A549 (cell line): Measurements from ENCODE around the gene ACTL7B. TPM values are rescaled to one million over a fixed set of nuclear protein-coding genes. Genes with fewer than 3 reads are reported as not detected.
A peak's percentile ranks its signal among the peaks of the same experiment; 100 is the strongest.

Experiments used
- ATAC-seq, 2 experiments: fragments of 200-7000 bp in 1 of 2; fragments of >200 bp in 1 of 2; cut with Nextera tagmentation in 1 of 2; cut with Tn5 transposase in 1 of 2; 3 replicates each; pipeline versions ENCODE4 v1.8.0 to v1.9.1; 2018 to 2020; ENCODE audit warnings: mild to moderate bottlenecking in 1 of 2, moderate library complexity in 1 of 2
- CTCF ChIA-PET: fragments of 300-600 bp; sonication (Branson Sonifier 250); formaldehyde crosslinking; extraction: SDS; loops from one replicate; lab custom pipeline; 2021; ENCODE audit warnings: antibody characterized with exemption, inconsistent platforms; lab: Yijun Ruan, JAX
- POLR2A ChIA-PET: fragments of 350-600 bp; formaldehyde crosslinking; extraction: SDS; loops from one replicate; lab custom pipeline; 2021; ENCODE audit warnings: antibody characterized with exemption, inconsistent platforms; lab: Yijun Ruan, JAX
- DNase-seq, 2 experiments: peaks; one replicate each; pipeline versions ENCODE4 v3.0.0 to v3.0.0-alpha.2; 2011 to 2016; ENCODE audit warnings: low read depth in 1 of 2, low spot score in 1 of 2
- FAIRE-seq: peaks from 2 replicates; lab custom pipeline; 2011; peaks lifted over from hg19 to GRCh38; lab: Jason Lieb, UNC
- H3K27ac ChIP-seq, 2 experiments: fragments of >200 bp; sonication (Bioruptor Twin); formaldehyde crosslinking; 3 replicates each; pipeline ENCODE4 v1.5.1; 2016 to 2017
- H3K4me1 ChIP-seq: fragments of >200 bp; sonication (Bioruptor Twin); formaldehyde crosslinking; 3 replicates; pipeline ENCODE4 v1.6.1; 2016
- H3K4me2 ChIP-seq: fragments of >200 bp; sonication (Bioruptor Twin); formaldehyde crosslinking; 3 replicates; pipeline ENCODE4 v1.6.1; 2016
- H3K4me3 ChIP-seq: fragments of >200 bp; sonication (Bioruptor Twin); formaldehyde crosslinking; 3 replicates; pipeline ENCODE4 v1.5.1; 2016
- H3K9me3 ChIP-seq: fragments of >200 bp; sonication (Bioruptor Twin); formaldehyde crosslinking; 3 replicates; pipeline ENCODE4 v1.6.1; 2016
- ATOH8 ChIP-seq: fragments of 250-450 bp; sonication (Bioruptor Pico); IDR thresholded peaks from 2 replicates; pipeline ENCODE4 v1.5.0; 2020; ENCODE audit warnings: low read depth, mild to moderate bottlenecking, moderate library complexity
- BHLHE40 ChIP-seq: IDR thresholded peaks from 2 replicates; pipeline ENCODE4 v1.6.1; 2012; ENCODE audit warnings: low read depth, low read length, inconsistent platforms
- CEBPB ChIP-seq, 2 experiments: fragments of >200 bp in 1 of 2; sonication (Bioruptor Twin) in 1 of 2; formaldehyde crosslinking in 1 of 2; IDR thresholded peaks; 2 replicates each; pipeline ENCODE4 v1.6.1; 2012 to 2016
- E2F6 ChIP-seq: IDR thresholded peaks from 2 replicates; pipeline ENCODE4 v1.6.1; 2012; ENCODE audit warnings: low read depth, borderline replicate concordance
- EHMT2 ChIP-seq: fragments of 200-600 bp; sonication (generic); IDR thresholded peaks from 2 replicates; pipeline ENCODE4 v1.6.1; 2016; ENCODE audit warnings: antibody characterized with exemption, low read depth, mild to moderate bottlenecking, moderate library complexity
- EP300 ChIP-seq, 2 experiments: fragments of >200 bp; sonication (Bioruptor Twin); formaldehyde crosslinking; IDR thresholded peaks; 2 replicates in 1 of 2; 3 replicates in 1 of 2; pipeline ENCODE4 v1.6.1; 2016 to 2017
- ESRRA ChIP-seq: fragments of 150-350 bp; IDR thresholded peaks from 2 replicates; pipeline ENCODE4 v1.6.1; 2014; ENCODE audit warnings: mild to moderate bottlenecking, low read length, borderline replicate concordance
- FOSB ChIP-seq: fragments of 250-450 bp; sonication (Bioruptor Pico); IDR thresholded peaks from 2 replicates; pipeline ENCODE4 v1.5.0; 2020; ENCODE audit warnings: mild to moderate bottlenecking, moderate library complexity
- HOXA7 ChIP-seq: fragments of 250-450 bp; sonication (Bioruptor Pico); IDR thresholded peaks from 2 replicates; pipeline ENCODE4 v1.5.0; 2020; ENCODE audit warnings: mild to moderate bottlenecking, moderate library complexity
- HOXB13 ChIP-seq: fragments of 250-450 bp; sonication (Bioruptor Pico); IDR thresholded peaks from 2 replicates; pipeline ENCODE4 v1.5.0; 2020; ENCODE audit warnings: low read depth, mild to moderate bottlenecking, moderate library complexity
- JUNB ChIP-seq: fragments of >200 bp; sonication (Bioruptor Twin); formaldehyde crosslinking; IDR thresholded peaks from 2 replicates; pipeline ENCODE4 v1.6.1; 2016
- MAX ChIP-seq: IDR thresholded peaks from 2 replicates; pipeline ENCODE4 v1.6.1; 2012
- RAD21 ChIP-seq, 2 experiments: fragments of >200 bp in 1 of 2; sonication (Bioruptor Twin) in 1 of 2; formaldehyde crosslinking in 1 of 2; IDR thresholded peaks in 1 of 2; conservative IDR thresholded peaks in 1 of 2; 2 replicates in 1 of 2; 3 replicates in 1 of 2; pipeline ENCODE4 v1.6.1; 2012 to 2018; ENCODE audit warnings: inconsistent platforms in 1 of 2
- RCOR1 ChIP-seq: fragments of 150-350 bp; IDR thresholded peaks from 2 replicates; pipeline ENCODE4 v1.6.1; 2014; ENCODE audit warnings: antibody characterized with exemption, low read length, low read depth
- REST ChIP-seq: fragments of 200-600 bp; sonication (generic); IDR thresholded peaks from 2 replicates; pipeline ENCODE4 v1.6.1; 2016; ENCODE audit warnings: antibody characterized with exemption, mild to moderate bottlenecking, moderate library complexity
- RNF2 ChIP-seq: fragments of 200-600 bp; sonication (generic); IDR thresholded peaks from 2 replicates; pipeline ENCODE4 v1.6.1; 2016; ENCODE audit warnings: low read depth, mild to moderate bottlenecking, antibody characterized with exemption, moderate library complexity, borderline replicate concordance
- USF2 ChIP-seq: fragments of 450-650 bp; IDR thresholded peaks from 2 replicates; pipeline ENCODE4 v1.6.1; 2014; ENCODE audit warnings: antibody characterized with exemption
- ZSCAN20 ChIP-seq: fragments of 250-450 bp; sonication (Bioruptor Pico); IDR thresholded peaks from 2 replicates; pipeline ENCODE4 v1.8.0; 2022; ENCODE audit warnings: mild to moderate bottlenecking, moderate library complexity
- WGBS: methylation state at CpG from one replicate; pipeline ENCODE4 v1.1.6; 2017; ENCODE audit errors: missing lambda C conversion rate; 5-methylcytosine and 5-hydroxymethylcytosine counted together
- polyA plus RNA-seq, 4 experiments: library from polyadenylated mRNA; depleted of rRNA in 3 of 4; stranded (reverse); fragments of >200 nt; fragmentation: RNase III in 1 of 4; extraction: RNeasy Plus Mini Kit Qiagen cat#74134 plus additional on column Dnase treatment in 1 of 4; gene quantifications; 2 replicates in 3 of 4; 3 replicates in 1 of 4; pipeline ENCODE4 v1.2.3, GENCODE V29; 2011 to 2017
- TF ChIP-seq, protein P1 (sequence below): fragments of 250-450 bp; sonication (Bioruptor Pico); IDR thresholded peaks from 2 replicates; pipeline ENCODE4 v1.5.0; 2021; ENCODE audit warnings: mild to moderate bottlenecking, moderate library complexity, borderline replicate concordance
- TF ChIP-seq, protein P2 (sequence below): fragments of >200 bp; sonication (Bioruptor Twin); formaldehyde crosslinking; IDR thresholded peaks from 3 replicates; pipeline ENCODE4 v1.5.1; 2016

Gene ACTL7B
- polyA plus RNA-seq, 2 of the 4 experiments (the other 2 are of a cell fraction) = not detected

DNA sequence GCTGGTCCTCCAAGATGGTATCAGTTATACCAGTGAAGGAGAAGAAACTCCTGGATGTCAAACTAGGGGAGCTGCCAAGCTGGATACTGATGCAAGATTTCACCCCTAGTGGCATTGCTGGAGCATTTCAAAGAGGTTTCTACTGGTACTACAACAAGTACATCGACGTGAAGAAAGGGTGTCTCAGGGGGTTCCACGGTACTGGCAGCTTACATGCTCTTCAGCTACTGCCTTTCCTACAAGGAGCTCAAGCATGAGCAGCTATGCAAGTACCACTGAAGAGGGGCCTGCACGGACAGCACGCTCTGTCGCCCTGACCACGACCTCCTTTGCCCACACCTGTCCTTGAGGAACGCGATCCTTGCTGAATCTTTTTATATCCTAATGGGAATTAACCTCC lies 19.5 kb downstream of the ACTL7B start:
- WGBS = 86% methylated on average over 8 of the region's 9 CpGs
- ChIA-PET POLR2A (interaction anchor here (0.8 kb wide), 1 partner anchor 17 kb away, joined by 3 read pairs; no protein-coding TSS in a partner anchor), CTCF (interaction anchor here (1.0 to 1.3 kb wide), 2 partner anchors 11 to 116 kb away, joined by 3 to 7 read pairs; no protein-coding TSS in a partner anchor)
- Histone ChIP-seq H3K4me3 (no peak overlapping the region), H3K27ac (no peak overlapping the region), H3K4me1 (no peaks in the 10 kb centered on the region), H3K9me3 (no peaks in the 10 kb centered on the region), H3K4me2 (no peak overlapping the region)
- DNase-seq (no peak), FAIRE-seq (no peak), ATAC-seq (peak in 1 of 2 experiments; percentile 50; a peak in 3 of 6 replicates)
- TF ChIP-seq USF2 (no peak), BHLHE40 (no peak), MAX (no peak), CEBPB (IDR thresholded peaks at IDR 0.05) (no peak), RAD21 (conservative IDR thresholded peaks at IDR 0.05 in 1 of 2, IDR thresholded peaks at IDR 0.05 in 1 of 2) (no peak), HOXB13 (no peak), EHMT2 (no peak), HOXA7 (no peak), EP300 (IDR thresholded peaks at IDR 0.05) (no peak), RCOR1 (no peak)
- TF ChIP-seq, protein P1, sequence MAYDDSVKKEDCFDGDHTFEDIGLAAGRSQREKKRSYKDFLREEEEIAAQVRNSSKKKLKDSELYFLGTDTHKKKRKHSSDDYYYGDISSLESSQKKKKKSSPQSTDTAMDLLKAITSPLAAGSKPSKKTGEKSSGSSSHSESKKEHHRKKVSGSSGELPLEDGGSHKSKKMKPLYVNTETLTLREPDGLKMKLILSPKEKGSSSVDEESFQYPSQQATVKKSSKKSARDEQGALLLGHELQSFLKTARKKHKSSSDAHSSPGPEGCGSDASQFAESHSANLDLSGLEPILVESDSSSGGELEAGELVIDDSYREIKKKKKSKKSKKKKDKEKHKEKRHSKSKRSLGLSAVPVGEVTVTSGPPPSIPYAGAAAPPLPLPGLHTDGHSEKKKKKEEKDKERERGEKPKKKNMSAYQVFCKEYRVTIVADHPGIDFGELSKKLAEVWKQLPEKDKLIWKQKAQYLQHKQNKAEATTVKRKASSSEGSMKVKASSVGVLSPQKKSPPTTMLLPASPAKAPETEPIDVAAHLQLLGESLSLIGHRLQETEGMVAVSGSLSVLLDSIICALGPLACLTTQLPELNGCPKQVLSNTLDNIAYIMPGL = no peak

DNA sequence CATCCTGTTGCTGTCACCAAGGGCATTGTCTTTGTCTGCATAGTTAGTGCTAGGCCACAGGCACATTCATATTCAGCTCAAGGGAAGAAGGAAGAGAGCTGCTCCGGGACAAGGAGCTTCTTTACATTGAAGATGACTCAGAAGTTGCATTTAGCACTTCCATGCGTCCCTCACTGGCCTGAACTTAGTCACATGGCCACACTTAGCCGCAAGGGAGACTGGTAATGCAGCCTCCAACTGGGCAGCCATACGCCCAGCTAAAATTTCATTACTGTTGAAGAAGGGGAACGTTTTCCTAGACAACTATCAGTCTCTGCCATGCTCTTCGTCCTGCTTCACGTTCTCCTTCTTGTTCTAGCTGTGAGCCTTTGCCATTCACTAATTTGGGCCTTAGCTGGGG lies 20.0 kb downstream of the ACTL7B start:
- CTCF ChIA-PET = interaction anchor here (0.8 to 1.0 kb wide), 2 partner anchors 115 to 1414 kb away, joined by 3 read pairs; no protein-coding TSS in a partner anchor
- POLR2A ChIA-PET = no interaction called here
- TF ChIP-seq E2F6 (no peak), ESRRA (no peak), ATOH8 (CRISPR knock-in tag) (no peak), ZSCAN20 (no peak), RNF2 (no peak)
- Histone ChIP-seq H3K4me1 (no peaks in the 10 kb centered on the region), H3K4me3 (no peak overlapping the region), H3K27ac (no peak overlapping the region), H3K4me2 (no peak overlapping the region), H3K9me3 (no peaks in the 10 kb centered on the region)
- DNase-seq = no peak
- peak in 1 of 2 experiments; percentile 31; a peak in 1 of 6 replicates for ATAC-seq
- no peak for FAIRE-seq
- 51% methylated on average over 7 of the region's 7 CpGs for WGBS

DNA sequence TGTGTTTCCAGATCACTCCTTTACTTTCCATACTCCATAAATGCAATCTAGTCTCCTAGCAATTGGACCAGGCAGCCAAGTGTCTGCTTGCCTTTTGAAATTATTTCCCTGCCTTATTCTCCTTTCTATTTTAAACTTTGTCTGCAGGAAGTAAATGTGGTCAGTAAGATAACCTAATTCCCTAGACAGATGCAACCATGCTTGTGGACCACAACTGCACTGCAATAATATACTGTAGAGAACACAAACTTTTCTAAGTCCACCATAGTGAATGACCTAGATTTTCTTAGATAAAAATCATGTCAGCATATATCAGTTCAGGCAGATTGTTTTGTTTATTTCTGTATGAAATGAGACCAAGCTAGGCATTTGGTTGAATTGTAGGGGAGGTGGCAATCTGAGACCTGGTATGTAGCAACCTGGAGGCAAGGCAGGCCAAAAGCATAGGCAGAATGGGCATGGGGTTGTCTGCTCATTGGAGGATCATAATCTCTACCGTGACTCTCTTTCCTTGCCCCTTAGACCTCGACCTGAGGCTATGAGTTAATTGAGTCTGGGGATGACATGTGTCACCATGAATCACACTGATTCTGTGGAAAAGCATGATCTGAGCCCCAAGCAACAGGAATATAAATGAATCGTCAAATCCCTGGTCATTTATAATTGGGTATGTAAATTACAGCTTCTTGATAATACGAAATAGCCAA lies 20.7 kb downstream of the ACTL7B start:
- no peak for DNase-seq
- no peak for FAIRE-seq
- ATAC-seq = no peak
- TF ChIP-seq, protein P2, sequence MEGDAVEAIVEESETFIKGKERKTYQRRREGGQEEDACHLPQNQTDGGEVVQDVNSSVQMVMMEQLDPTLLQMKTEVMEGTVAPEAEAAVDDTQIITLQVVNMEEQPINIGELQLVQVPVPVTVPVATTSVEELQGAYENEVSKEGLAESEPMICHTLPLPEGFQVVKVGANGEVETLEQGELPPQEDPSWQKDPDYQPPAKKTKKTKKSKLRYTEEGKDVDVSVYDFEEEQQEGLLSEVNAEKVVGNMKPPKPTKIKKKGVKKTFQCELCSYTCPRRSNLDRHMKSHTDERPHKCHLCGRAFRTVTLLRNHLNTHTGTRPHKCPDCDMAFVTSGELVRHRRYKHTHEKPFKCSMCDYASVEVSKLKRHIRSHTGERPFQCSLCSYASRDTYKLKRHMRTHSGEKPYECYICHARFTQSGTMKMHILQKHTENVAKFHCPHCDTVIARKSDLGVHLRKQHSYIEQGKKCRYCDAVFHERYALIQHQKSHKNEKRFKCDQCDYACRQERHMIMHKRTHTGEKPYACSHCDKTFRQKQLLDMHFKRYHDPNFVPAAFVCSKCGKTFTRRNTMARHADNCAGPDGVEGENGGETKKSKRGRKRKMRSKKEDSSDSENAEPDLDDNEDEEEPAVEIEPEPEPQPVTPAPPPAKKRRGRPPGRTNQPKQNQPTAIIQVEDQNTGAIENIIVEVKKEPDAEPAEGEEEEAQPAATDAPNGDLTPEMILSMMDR = no peak
- no peak for TF ChIP-seq ZSCAN20
- no peak for TF ChIP-seq FOSB (CRISPR knock-in tag)
- no peak for TF ChIP-seq JUNB
- TF ChIP-seq REST = no peak
- H3K4me1 ChIP-seq = no peaks in the 10 kb centered on the region
- ChIA-PET CTCF (interaction anchor here (0.8 to 1.0 kb wide), 2 partner anchors 114 to 1413 kb away, joined by 3 read pairs; no protein-coding TSS in a partner anchor), POLR2A (no interaction called here)
- H3K4me2 ChIP-seq = no peak overlapping the region
- no peak overlapping the region for H3K27ac ChIP-seq
- no peak overlapping the region for H3K4me3 ChIP-seq
- no peaks in the 10 kb centered on the region for H3K9me3 ChIP-seq
- 49% methylated on average over 4 of the region's 4 CpGs for WGBS
